HG02678 (cell line): ENCODE data around the gene MACROD2.

ENCODE experiments used
- ATAC-seq: cut with Tn5 transposase; IDR thresholded peaks from one replicate; pipeline ENCODE4 v1.9.1; 2021; ENCODE audit warnings: mild to moderate bottlenecking, moderate library complexity; ENCODE audit not compliant: unreplicated experiment

The MACROD2 gene

DNA sequence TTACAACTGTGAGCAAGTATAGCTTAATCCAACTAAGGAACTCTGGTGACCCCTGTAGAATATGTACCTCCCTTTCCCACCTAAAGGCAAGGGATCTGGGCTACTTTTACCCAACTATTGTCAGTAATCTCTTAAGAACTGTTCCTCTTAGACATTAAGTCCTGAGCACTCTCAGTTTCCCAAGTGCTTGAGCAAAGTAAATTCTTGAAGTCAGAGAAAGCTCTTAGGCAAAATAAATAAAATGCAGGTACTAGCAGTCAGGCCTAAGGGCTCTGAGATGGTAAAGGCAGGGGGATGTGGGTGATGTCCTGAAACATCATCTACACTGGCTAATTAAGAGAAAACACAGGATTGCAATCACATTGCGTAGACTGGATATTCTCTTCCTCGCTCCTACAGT is 788.5 kb downstream of the MACROD2 start:
- no peak for ATAC-seq

DNA sequence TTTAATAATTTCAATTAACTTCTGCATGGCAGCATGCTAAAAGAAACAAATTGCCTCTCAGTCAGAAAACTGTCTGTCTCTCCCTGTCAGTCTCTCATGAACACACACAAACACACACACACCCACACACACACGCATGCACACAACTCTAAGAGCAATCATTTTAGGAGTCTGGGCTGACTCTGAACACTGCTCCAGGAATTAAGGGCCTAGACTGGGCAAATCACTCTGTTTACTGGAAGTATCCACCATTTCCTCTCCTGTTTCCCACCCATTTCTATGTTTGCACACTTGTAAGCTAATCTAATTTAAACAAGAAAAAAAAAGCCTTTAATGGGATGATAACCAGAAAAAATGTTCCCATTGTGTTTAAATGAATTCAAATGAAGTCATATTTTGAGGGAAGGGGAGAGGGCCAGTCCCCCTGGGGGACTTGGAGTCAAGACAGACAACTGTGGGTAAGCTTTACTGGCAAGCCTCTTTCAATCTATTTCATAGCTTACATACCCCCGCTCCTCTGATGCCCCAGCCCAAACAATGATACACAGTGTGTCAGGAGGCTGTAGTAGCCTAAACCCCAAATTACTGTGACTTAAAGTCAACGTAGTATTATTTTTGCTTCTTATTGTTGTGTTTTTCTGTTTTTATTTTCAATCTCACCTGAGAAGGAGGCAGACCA is 789.9 kb downstream of the MACROD2 start:
- ATAC-seq, result no peak

DNA sequence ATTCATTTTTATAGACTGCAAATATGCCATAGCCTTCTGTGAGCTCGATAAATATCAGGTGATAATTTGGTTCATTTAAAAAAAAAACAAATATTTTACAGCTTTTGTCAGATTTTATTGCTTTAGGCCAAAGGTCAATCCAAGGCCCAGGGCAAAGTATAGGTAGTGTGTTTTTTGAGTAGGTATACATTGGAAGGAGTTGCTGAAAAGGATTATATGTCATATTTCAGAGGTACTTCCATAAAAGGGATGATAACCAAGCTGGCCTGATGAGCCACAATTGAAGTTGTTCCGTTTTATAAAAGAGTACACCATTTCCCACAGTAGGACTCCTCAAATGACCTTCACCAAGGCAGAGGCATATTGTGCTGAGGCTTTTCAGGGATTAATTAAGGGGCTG is 794.9 kb downstream of the MACROD2 start:
- ATAC-seq, result no peak

DNA sequence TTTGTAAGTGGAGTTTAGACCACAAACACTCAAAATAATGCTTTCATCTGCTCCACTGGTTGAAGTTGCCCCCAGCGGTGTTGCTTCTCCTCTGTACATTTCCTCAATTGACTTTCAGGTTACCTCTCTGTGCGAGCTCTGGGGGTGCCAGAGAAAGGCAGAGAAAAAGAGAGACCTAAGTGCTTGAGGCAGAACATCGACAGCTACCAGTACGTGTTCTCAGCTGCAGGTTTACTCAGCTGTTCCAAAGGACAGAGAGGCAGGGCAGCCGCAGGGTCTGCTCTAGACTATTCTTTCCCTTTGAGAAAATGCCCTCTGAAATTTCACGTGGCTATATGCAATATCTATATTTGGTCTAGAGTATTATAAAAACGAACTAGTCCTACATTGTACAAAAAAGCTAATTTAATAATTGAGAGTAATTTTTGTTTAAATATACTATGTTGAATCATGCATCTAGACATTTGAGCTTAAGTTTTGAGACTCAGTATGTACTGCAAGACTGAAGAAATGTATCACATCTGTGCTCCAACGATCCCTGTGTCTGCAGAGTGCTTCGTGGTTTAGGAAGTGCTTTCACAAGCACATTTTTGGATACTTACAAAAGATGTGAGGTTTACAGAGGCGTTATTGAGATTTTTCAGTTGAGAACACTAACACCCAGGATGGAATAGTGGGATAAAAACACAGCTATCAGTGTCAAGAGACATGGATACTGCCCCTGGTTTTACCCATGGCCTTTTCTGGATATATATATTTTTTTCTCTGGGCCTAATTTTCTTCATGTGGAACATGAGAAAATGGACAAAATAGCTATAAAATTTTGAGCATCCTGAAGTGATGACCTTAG is 795.7 kb downstream of the MACROD2 start:
- no peak for ATAC-seq

DNA sequence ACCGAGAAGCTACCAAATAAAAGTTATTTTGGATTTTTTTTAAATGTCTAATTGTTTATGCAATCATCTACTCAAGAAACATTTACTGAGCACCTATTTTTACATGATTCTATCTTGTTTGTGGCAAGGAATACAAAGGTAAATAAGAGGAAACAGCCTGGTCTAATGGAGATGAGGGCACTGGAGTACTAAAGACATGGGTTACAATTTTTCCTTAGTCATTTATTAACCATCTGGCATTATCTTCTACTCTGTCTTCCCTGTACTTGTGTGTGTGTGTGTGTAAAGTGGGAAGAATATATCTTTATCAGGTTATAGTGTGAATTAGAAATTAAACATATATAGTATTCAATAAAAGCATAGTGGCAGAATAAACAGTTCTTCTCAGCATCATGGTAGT is 797.6 kb downstream of the MACROD2 start:
- no peak for ATAC-seq

DNA sequence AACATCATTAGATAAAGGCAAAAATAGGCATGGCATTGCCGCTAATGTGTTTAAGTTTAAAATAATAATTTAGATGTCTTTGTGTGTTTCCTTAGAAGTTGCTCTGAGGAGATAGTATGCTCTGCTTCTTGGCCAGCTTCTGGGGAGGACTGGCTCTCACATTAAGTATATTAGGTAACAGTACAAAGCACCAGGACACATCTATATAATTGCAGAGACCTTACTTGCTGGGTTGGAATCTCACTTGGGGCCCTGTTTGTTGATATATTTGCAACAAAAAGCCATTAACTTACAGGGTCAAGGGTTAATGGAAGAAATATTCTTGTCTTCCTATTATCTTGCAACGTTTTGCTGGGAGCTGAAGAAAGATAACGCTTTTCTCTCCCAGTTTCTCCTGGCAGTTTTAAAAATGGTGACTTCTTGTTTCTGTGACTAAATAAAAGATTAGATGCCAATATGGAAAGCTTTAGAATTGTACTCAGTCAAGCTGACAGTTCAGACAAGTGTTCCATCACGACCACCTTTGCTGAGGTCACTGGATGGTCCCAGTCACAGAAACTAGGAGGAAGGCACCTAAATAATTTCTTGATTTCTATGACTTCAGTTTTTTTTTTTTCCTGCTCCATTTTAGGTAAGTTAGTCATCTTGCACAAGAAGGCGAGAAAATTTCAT is 804.4 kb downstream of the MACROD2 start:
- no peak for ATAC-seq

DNA sequence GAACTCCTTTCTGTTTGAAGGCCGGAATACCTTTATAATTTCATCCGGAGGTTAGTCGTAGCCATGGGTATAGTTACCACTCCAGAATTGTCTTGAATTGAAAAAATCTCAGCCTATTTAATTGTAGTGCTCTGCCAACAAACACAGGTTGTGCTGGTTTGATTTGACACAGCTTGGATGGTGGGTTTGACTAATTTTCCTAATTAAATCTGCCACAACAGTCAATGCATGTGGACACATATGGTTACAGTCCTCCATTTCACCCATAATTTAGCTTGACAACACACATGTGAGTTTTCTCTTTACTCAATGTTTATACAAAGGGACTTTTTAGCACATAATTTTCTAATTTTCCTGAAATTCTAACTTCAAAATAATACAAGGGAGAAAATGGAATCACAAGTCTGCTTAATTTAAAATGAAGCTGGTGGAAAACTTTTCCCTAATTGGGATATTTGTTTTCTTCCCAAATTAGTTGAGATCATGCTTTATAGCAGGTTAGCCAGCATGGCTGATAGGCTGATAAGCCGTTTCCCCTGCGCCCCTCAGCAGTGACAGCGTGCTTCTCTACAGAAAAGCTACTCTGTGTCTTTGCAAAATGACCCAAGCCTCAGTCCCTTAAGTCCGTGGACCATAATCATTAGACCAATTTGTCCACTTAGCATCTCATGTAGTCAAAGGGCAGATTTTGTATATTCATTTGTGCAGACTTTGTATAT is 805.5 kb downstream of the MACROD2 start:
- no peak for ATAC-seq

DNA sequence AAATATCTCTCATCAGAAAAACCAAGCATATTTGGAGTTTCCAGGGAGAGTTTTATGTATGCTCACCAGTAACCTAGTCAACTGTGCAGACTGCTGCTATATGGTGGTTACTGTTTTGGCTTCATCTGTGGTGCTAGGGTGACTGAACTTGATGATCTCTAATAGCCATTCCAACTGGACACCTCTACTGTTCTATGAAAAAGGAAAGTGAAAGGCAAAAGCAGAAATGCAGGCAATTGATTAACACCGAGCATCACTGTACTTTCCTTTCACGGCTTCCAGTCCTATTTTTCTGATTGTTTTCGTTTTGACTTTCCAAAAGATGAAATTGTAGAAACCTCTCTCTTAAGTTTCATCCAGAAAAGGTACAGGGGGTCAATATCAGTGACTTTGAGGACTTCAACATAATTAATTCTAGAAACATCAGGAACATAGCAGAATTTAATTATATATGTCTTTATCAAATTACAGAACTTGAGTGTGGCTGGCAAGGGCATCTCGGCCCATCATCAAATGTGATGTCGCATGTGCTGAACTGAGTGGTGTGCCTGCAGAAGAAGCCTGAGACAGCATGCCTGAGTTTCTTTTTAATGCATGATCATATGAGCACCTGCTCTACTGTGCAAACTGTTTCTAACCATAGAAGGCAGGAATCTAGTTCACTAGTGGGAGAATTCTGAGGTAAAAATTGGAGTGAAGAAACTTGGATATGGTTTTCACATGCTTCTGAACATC is 806.4 kb downstream of the MACROD2 start:
- peak; percentile 69 for ATAC-seq

DNA sequence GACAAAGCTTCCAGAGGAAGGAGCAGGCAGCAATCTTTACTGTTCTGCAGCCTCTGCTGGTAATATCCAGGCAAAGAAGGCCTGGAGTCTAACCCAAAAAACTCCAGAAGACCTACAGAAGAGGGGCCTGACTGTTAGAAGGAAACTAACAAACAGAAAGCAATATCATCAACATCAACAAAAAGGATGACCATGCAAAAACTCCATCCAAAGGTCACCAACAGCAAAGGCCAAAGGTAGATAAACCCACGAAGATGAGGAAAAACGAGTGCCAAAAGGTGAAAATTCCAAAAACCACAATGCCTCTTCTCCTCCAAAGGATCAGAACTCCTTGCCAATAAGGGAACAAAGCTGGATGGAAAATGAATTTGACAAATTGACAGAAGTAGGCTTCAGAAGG is 811.9 kb downstream of the MACROD2 start:
- no peak for ATAC-seq

DNA sequence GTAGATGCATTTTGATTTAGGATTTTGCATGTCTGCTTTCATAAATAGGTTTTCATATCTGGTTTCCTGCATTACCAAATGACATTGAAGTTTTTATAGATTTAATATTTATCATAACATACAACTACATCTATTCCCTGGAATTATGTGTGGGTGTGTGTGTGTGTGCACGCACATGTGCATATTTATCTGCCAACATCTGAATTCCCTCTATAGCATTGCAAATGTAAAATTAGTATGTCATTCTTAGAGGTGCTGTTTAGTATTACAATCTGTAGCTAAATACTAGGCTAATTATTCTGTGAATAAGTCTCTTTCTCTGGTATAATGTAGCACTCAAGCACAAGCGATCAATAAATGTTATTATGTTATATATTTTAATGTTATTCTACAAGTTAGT is 820.0 kb downstream of the MACROD2 start:
- ATAC-seq, result no peak

DNA sequence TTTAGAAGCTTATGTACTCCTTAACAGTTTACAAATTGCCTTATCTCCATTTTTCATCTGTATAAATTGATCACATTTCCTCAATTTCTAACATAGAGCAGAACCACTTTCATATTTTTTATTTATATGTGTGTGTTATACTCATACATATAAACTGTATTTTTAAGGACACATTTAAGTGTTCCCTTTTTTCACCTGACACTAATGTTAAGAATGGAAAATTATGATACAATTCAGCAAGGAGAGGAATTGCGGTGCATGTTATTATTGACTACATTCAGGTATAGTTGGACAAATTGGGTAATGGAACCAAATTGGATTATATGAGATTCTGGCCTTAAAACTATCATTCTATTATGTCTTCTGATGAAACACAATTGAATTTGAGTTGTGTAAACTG is 821.2 kb downstream of the MACROD2 start:
- no peak for ATAC-seq

DNA sequence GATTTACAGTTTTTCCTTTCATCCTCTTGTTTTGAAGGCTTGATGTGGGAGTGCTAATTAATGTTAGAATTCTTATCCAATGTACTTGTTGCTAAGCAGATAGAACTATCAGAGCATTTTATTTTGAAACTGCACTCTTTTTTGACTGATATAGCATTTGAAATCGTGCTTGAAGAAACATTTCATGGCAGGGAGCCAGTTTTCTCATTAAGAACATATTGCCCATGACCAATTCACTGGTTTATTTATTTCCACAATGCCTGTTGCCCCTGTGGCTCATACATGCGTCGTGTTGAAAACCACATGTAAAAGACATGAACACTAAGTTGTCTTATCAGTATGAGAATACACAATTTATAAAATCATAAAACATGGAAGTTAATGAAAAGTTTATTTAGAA is 821.8 kb downstream of the MACROD2 start:
- ATAC-seq, result no peak

DNA sequence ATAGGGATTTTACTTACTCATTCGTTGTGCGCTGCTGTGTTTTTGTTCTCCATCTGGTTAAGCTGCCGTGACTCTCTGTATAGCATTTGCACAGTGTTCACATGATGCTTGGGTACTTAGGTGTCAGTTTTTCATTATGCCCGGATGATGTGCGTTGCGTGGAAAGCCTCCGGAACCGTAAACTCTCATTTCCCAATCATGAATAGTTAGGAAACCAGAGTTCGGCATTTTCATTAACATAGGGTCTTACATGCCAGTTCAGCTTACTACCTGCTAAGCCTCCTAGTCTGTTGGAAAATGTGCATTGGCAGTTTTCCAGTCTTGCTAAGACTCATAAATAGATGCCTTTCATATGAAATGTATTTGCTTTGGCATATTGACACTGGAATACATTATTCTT is 825.5 kb downstream of the MACROD2 start:
- no peak for ATAC-seq

DNA sequence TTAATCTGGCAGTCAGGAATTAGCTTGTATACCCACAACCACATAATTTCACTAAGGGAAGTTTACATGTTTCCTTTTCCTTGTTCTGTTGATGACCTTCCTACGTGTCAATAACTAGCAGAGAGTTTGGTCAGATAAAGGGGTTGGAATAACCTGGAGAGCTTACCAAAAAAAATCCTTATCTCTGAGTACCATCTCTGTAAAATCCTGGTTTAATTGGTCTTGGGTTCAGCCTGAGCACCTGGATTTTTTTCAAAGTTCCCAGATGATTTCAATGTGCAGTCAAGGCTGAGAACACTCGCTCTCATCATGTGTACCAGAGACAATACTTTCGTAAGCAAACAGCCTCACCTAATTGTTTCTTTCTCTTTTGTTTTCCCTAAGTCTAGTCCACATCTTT is 825.9 kb downstream of the MACROD2 start:
- no peak for ATAC-seq

DNA sequence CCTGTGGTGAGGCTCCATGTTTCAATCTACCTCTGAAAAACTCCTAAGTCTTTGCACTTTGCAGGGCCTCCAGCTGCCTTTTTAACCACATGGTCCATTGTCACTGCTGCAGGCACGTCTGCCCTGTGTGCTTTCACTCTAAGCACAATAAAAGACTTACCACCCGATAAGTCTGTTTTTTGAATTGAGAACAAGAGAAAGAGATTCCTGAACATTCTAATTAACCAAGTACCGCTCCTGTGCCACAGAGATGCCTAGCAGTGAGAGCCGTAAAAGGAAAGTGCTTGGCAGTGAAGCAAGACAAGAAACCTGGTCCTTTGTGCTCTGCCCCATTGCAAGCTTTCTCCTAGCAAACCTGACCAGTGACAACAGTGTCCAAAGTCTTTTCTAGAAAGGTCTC is 829.7 kb downstream of the MACROD2 start:
- ATAC-seq, result no peak

DNA sequence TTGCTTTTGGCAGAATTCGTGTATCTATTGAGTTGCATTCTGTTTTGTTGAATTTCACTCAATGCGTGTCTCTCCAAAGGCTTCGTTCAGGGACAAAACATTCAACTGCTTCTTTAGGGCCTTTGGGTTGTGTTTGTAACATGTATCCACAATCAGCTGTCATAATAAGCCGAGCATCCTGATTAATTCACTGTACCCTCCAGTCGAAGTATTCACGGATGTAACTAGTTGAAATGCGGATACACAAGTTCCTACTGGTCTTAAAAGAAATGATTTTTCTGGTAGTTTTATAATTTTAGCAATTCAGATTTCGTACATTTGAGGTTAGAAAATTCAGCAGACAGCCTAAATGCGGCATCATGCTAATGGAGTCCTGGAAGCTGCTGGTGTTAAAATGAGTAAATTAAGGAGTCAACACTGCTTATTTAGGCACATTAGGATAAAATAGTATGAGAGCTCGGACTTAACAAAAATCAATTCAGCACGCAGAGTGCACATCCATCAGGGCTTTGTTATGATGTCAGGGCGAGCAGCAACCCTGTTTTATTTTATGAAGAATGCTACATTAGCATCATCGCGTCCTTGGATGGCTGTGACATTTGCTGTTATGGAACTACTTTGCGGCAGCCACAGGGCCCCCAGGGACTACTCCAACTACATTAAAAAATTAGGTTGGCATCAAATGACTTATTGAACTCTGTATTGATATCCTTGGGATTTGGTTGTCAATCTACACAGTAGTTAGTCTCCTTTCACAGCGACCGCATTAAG is 831.4 kb downstream of the MACROD2 start:
- ATAC-seq, result no peak

DNA sequence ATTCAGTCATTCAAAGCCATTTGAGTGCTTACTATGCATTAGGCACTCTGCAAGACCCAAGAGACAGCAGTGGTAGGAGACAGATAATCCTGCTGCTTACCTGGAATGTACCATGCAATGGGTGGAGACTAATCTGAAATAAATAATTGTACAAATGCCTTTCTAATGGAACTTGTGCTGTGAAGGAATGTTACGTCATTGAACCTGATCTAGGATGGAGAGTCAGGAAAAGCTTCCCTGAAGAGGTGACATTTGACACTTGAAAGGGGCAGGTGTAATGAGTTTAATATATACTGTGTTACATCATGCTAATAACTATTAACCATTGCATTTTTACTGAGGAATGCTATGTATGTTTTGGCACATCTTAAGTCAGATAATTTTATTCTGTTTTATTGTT is 833.1 kb downstream of the MACROD2 start:
- ATAC-seq, result no peak

DNA sequence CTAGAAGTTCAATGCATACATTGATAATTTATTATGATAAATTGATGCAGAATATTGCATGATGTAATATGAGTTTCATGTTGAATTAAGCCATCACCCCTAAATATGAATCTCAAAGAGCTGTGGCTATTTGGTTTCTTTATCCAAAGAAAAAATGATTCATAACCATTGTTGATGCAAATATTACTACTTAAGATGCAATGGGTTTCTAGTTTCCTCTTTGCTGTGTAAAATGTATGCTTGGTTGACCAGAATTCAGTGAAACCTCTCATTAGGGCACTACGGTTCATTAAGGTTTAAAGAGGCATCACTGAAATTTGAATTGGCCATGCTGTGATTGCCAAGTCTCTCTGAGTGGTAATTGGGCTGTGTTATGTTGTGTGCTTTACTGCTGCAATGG is 834.6 kb downstream of the MACROD2 start:
- peak; percentile 62 for ATAC-seq

DNA sequence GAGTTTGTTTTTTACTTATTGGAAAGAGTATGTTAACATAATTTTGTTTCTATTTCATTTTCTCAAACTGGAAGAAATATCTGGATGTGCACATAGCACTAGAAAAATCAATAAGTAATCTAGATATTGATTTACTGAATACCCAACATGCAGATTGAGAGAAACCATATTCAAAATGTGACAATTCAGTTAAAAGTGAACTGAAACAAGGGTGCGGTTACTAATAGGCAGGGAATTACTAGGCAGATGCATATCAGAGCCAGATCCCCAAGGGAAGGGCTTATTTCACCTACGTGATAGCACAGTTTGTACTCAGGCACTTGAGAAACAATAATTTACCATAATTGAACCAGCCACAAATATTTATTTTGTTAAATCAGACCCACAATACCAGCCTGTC is 835.1 kb downstream of the MACROD2 start:
- ATAC-seq, result peak; percentile 82

DNA sequence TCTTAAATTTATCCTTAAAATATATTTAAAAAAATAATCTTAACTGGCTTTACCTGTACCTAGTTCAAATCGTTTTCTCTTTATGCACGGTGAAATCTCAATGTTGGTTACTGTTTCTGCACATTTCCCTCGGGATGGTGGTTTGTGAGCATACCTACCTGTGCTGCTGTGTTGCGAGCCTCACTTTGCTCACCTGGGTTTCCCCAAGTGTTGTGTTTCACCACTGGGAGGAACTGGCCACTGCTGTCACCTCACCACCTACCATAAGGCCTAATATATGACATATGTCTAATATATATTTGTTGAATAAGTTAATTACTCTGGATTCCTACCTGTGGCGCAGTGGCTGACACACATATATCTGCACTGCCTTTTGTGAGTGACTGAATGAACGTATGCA is 835.6 kb downstream of the MACROD2 start:
- no peak for ATAC-seq
